ENCODE data around the gene SSR1.
"Not testable (repeated sequence)": the region's sequence is repeated elsewhere in the genome, so short reads cannot be mapped to it uniquely, and the experiment has no call there.

The SSR1 gene

DNA sequence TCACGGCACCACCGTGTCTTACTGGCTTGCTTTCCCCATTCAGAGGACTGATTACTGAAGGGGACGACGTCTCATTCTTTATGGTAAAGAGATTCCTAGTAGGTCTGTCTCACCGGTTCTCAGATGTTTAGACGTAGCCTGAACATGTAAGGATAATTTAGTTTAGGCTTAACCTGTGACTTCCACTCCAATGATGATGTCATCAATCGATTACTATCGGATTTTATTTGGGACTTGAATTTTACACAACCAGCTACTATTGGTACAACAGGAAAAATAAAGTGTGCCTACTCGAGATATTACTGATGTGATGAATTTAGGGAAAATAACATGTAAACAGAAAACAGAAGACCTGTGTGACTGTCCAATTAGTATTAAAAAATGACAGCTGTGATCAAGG lies 4.5 kb upstream of the SSR1 start:
- DNase-seq (ENCODE audit: low read depth) = no peak

DNA sequence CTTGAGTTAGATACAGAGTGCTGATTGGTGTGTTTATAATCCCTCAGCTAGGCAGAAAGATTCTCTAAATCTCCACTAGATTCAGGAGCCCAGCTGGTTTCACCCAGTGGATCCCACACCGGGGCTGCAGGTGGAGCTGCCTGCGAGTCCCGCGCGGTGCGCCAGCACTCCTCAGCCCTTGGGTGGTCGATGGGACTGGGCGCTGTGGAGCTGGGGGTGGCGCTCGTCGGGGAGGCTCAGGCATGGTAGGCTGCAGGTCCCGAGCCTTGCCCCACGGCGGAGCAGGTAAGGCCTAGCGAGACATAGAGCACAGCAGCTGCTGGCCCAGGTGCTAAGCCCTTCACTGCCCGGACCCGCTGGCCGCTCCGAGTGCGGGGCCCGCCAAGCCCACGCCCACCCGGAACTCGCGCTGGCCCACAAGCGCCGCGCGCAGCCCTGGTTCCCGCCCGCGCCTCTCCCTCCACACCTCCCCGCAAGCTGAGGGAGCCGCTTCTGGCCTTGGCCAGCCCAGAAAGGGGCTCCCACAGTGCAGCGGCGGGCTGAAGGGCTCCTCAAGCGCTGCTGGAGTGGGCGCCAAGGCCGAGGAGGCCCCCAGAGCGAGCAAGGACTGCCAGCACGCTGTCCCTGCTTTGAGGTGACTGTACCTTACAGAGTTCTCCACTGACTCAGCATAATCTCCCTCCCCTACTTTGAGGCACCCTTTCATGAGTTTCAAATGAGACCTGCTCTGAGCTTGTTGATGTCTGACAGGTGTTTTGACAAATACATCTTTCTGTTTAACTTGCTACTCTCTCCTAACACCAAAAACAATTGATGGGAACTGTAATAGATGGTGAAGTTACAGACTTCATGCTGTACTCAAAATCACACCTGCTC lies 3.9 kb upstream of the SSR1 start:
- no peak for DNase-seq (ENCODE audit: low read depth)

- no peak for DNase-seq (ENCODE audit: low read depth)
These were observed 3.0 kb upstream of the SSR1 start for GRCh38 chr6:7315948-7316365.

DNA sequence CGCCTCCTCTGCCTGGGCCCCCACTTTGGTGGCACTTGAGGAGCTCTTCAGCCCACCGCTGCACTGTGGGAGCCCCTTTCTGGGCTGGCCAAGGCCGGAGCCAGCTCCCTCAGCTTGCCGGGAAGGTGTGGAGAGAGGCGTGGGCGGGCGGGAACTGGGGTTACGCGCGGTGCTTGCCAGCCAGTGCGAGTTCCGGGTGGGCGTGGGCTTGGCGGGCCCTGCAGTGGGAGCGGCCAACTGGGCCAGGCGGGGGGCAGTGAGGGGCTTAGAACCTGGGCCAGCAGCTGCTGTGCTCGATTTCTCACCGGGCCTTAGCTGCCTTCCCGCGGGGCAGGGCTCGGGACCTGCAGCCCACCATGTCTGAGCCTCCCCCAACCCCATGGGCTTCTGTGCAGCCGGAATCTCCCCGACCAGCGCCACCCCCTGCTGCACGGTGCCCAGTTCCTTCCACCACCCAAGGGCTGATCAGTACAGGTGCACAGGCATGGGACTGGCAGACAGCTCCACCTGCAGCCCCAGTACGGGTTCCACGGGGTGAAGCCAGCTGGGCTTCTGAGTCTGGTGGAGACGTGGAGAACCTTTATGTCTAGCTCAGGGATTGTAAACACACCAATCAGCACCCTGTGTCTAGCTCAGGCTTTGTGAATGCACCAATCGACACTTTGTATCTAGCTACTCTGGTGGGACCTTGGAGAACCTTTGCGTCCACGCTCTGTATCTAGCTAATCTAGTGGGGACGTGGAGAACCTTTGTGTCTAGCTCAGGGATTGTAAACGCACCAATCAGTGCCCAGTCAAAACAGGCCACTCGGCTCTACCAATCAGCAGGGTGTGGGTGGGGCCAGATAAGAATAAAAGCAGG lies 2.3 kb upstream of the SSR1 start:
- not testable (repeated sequence) for DNase-seq (ENCODE audit: low read depth)

DNA sequence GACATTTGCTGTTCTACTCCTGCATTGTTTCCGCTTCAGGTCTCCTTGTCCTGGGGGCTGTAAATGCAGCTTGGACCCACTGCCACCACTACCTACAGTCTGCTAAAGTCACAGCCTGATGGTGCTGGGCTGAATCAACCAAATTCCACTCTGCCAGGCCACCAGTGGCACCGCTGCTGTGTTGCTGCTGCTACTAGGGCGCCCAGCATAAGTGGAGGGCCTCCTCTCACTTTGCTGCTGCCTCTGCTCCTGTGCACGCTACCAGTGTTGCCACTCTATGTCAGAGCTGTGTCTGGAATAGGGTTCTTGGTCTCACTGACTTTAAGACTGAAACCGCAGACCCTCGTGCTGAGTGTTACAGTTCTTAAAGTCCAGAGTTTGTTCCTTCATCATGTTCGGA lies 1.4 kb upstream of the SSR1 start:
- DNase-seq (ENCODE audit: low read depth) = no peak

GRCh38 chr6:7313505-7314165 lies 636 bp upstream of the SSR1 start:
- DNase-seq (ENCODE audit: low read depth) = no peak

DNA sequence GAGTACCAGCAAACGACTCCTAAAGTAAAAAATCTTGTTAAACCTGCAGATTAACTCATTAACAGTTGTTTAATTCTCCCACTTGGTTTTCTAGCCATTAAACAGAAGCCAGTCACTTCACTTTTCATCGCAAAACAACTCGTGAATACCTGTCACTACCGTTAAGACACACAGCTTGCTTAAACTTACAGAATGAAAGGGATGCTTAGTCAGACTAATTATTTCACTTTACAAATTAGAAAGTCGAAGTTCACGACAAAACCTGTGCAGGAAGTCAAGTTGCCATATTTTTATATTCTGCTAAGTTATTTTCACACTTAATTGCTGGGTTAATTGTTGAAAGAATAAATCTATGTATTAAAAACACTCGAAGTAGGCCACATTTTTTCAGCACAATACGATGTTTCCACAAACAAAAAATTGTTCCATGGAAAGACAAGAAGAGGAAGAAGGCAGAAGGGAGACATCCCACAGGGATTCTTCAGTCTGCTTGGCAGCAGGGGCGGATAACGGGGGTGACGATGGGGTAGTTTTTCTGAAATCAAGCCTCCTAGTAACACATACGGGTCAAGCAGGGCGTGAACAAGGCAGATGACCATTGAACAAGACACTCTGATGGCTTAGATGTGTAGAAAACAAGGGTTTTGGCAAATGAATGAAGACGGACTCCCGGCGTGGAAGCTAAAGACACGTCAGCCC lies 933 bp downstream of the SSR1 start:
- no peak for DNase-seq (ENCODE audit: low read depth)

- no peak for DNase-seq (ENCODE audit: low read depth)
These were observed 1.8 kb downstream of the SSR1 start for GRCh38 chr6:7311176-7311575.

DNA sequence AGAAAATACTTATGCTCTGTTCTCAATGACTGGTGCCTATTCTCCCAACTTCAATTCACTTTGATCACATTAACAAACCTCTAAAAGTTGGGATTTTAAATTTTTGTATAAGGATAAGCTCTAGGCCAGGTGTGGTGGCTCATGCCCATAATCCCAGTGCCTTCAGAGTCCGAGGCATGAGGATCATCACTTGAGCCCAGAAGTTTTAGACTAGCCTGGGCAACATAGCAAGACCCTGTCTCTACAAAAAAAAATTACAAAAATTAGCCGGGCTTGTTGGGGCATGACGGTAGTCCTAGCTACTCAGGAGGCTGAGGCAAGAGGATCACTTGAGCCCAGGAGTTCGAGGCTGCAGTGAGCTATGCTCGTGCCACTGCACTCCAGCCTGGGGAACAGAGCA lies 3.9 kb downstream of the SSR1 start:
- no peak for DNase-seq (ENCODE audit: low read depth)

- DNase-seq (ENCODE audit: low read depth) = no peak
These were observed 5.5 kb downstream of the SSR1 start for GRCh38 chr6:7307533-7307932.

DNA sequence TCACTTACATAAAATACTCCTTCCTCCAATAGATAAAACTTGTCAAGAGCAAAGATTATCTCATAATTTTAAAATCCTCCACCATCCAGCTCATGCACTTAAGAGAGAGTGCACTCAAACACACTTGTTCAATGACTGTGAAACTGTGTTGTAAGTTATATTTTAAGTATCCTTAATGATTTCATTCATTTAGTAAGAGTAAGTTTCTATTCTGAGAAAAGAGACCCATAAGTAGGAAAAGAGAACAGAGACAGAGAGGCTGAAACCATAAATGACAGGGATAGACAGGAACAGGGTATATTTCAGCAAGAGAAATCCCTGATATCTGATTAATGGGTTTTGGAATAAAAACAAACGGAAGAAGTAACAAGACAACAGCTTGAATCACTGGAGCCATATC lies 8.2 kb downstream of the SSR1 start:
- DNase-seq (ENCODE audit: low read depth) = no peak

DNA sequence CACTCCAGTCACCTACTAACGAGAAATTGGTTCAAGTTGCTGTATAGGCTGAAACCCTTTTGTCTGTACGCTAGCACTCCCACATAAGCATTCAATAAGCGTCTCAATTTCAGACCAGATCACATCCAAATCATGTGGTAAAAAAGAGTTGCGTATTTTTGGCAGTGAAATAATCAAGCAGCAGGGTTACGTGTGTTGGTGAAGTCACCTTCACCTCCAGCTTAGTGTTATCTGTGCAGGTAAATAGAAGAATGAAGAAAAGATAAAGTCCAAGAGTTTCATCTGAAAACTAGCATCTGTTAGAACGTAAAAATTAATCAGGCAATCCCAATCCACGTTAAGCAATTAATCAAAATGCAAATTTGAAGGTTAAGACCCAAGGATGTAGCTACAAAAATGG lies 11.3 kb downstream of the SSR1 start:
- no peak for DNase-seq (ENCODE audit: low read depth)

- no peak for DNase-seq (ENCODE audit: low read depth)
These were observed 12.1 kb downstream of the SSR1 start for GRCh38 chr6:7300926-7301325.

- no peak for DNase-seq (ENCODE audit: low read depth)
These were observed 14.9 kb downstream of the SSR1 start for GRCh38 chr6:7298113-7298512.

DNA sequence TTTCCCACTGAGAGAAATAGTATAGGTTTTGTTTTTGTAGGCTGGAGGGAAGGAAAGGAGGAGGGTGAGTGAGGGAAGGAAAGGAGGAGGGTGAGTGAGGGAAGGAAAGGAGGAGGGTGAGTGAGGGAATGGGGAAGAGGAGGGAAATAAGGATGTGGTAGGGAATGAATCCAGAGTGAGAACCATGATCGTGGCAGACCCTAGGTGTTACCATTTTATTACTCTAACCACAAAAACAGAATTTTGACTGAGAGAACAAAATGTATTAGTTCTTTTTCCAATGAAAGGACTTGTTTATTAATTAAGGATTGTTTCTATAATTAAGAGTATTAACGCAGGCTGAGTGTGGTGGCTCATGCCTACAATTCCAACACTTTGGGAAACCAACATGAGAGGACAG lies 16.4 kb downstream of the SSR1 start:
- no peak for DNase-seq (ENCODE audit: low read depth)

GRCh38 chr6:7295916-7296315 lies 17.1 kb downstream of the SSR1 start:
- no peak for DNase-seq (ENCODE audit: low read depth)

GRCh38 chr6:7292596-7293255 lies 20.3 kb downstream of the SSR1 start:
- no peak for DNase-seq (ENCODE audit: low read depth)

DNA sequence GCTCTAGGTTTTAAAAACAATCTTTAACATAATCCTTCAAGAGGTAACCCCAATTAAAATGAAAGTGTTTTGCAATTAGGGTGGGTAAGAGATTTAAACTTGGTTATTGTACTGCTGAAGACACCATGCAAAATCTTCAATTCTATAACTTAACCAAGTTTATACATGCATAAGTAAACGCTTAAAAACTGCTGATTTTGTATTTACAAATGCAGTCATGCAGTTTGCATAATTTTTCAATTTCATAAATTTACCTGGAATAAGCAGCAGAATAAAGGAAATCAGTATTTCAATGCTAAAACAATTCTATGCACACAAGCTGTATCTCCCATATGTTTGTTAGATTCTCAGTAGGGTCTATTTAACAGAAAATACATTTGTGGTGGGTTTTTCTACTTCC lies 22.9 kb downstream of the SSR1 start:
- DNase-seq (ENCODE audit: low read depth) = no peak

GRCh38 chr6:7285416-7285815 lies 27.6 kb downstream of the SSR1 start:
- DNase-seq (ENCODE audit: low read depth) = no peak

DNA sequence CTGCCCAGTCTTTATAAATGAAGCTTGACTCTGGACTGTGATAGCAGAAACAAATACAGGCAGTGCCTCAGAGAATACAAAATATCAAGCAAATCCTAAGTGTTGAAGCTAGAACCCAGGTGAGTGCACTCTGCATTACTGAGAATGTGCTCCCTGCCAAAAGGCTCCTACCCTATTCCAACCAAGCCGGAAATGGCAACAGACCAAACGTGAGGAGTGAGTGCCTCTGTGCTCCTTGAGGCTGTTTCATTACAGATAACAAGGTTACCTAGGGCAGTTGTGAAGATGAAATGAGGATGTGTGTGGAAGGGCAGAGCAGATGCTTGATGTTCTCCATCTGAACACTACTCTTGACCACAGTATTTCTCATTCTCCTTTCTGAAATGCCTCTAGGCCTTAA lies 29.3 kb downstream of the SSR1 start:
- no peak for DNase-seq (ENCODE audit: low read depth)

- no peak for DNase-seq (ENCODE audit: low read depth)
These were observed 30.7 kb downstream of the SSR1 start for GRCh38 chr6:7282097-7282906.

Data from T-helper 22 cell (primary cell).